ENCODE data around the gene KRT13. TPM values are rescaled to one million over a fixed set of nuclear protein-coding genes. Genes with fewer than 3 reads are reported as not detected.

KRT13 gene
- total and polyA plus RNA-seq, 2 donors (not counting 3 experiments of a cell fraction or from before 2014, with no cell fraction given): not detected

GRCh38 chr17:41537614-41537954 lies 32.2 kb upstream of the KRT13 start:
- Histone ChIP-seq H3K9me3 (replicated peaks; ENCODE audit: control insufficient read depth, insufficient read depth, low read length) (no peaks in the 10 kb centered on the region), H3K4me3 (replicated peaks in 1 of 3; ENCODE audit: insufficient read depth in 1 of 3, low read depth in 1 of 3, low read length in 3 of 3) (no peak overlapping the region), H3K9me1 (replicated peaks; ENCODE audit: control insufficient read depth, extremely low read depth, insufficient read depth, low read length) (no peaks in the 10 kb centered on the region), H2AFZ (ENCODE audit: low read depth, low read length) (no peak overlapping the region), H4K20me1 (replicated peaks; ENCODE audit: control insufficient read depth, extremely low read depth, insufficient read depth, low read length) (no peaks in the 10 kb centered on the region), H3K27ac (ENCODE audit: insufficient read depth, low read depth, low read length) (no peak overlapping the region), H3K9ac (replicated peaks; ENCODE audit: extremely low read depth, insufficient read depth, low read length) (no peak overlapping the region), H3K27me3 (ENCODE audit: control insufficient read depth in 2 of 2, insufficient read depth in 2 of 2, low read length in 2 of 2) (no peaks in the 10 kb centered on the region), H3K4me2 (ENCODE audit: insufficient read depth, low read length) (no peak overlapping the region), H3K36me3 (ENCODE audit: control insufficient read depth in 2 of 2, extremely low read depth in 1 of 2, insufficient read depth in 2 of 2, low read length in 2 of 2) (no peaks in the 10 kb centered on the region), H3K4me1 (ENCODE audit: control insufficient read depth, extremely low read depth, insufficient read depth, low read length) (no peaks in the 10 kb centered on the region), H3K79me2 (ENCODE audit: control insufficient read depth, insufficient read depth, low read length) (no peaks in the 10 kb centered on the region)
- no TSS peak for BruUV-seq (replicated peaks)
- FAIRE-seq (no peak), DNase-seq (ENCODE audit: low read depth, low spot score) (no peak)
- dilution Hi-C loops (cut with MboI; ENCODE audit: extremely low pct_ligation_motif_present, low sequenced_read_pairs): no loop called here
- TF ChIP-seq MAX (IDR thresholded peaks at IDR 0.05; ENCODE audit: insufficient read depth, insufficient read length): no peak
- no peak for TF ChIP-seq GATA2 (IDR thresholded peaks at IDR 0.05; ENCODE audit: insufficient read depth, insufficient read length, low read depth, low read length)
- TF ChIP-seq CTCF (IDR thresholded peaks at IDR 0.05; ENCODE audit: extremely low read depth in 1 of 2, insufficient read depth in 1 of 2, low read depth in 1 of 2, low read length in 2 of 2): no peak
- TF ChIP-seq POLR2AphosphoS5 (IDR thresholded peaks at IDR 0.05; ENCODE audit: insufficient read depth, low read depth, low read length): no peak
- TF ChIP-seq POLR2A (IDR thresholded peaks at IDR 0.05; ENCODE audit: low read depth, low read length): no peak
- TF ChIP-seq MYC (IDR thresholded peaks at IDR 0.05; ENCODE audit: low read depth, low read length): no peak
- no peak for TF ChIP-seq EZH2 (IDR thresholded peaks at IDR 0.05; ENCODE audit: borderline replicate concordance, low read depth, low read length, severe bottlenecking)
- ChIA-PET CTCF (interaction anchor here (4.2 kb wide), 1 partner anchor 11 kb away, joined by 46 read pairs; no protein-coding TSS in a partner anchor), POLR2A (no interaction called here)
- intact Hi-C loops (cut with micrococcal nuclease): no loop called here
